Inferior parietal cortex (tissue), 1 donor: ENCODE data around the gene BTBD7.

ENCODE experiments used
- DNase-seq: peaks from one replicate; pipeline ENCODE4 v3.0.0-alpha.2; 2016; ENCODE audit errors: extremely low spot score

Gene BTBD7

DNA sequence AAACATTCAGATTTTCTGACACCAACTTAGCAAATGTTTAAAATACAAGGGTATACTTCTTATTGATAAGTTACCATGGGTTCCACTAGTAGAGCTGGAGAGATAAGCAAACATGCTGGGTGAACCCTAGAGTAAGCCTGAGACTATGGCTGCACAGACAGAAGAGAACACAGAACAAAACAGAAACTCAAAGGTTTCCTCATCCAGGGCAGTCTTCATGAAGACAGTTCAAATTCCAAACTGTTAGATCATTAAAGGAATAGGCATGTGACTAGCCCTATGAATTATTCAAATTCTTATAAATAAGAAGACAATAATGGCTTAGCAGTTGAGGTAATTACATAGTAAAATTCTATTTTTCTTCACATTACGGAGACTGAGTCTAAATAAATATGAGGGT, 28.1 kb downstream of the BTBD7 start:
- no peak for DNase-seq

DNA sequence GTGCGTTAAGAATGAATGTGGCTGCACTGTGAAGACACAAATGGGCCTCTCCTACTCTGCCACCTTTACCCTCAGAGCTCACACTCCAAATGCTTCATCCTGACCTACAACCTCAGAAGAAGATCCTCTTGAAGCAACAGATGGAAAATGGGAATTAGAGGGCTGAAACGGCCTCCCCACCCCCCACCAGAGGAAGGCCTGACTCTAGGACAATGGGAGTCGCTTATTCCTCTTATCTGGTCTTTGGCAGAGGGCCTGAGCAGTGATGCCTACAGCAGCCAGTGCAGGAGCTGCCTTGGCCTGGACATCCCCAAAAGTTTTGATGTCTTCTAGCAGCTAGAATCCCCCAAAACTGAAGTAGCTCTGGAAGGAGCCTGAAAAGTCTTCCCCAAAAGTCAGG, 29.2 kb downstream of the BTBD7 start:
- no peak for DNase-seq

DNA sequence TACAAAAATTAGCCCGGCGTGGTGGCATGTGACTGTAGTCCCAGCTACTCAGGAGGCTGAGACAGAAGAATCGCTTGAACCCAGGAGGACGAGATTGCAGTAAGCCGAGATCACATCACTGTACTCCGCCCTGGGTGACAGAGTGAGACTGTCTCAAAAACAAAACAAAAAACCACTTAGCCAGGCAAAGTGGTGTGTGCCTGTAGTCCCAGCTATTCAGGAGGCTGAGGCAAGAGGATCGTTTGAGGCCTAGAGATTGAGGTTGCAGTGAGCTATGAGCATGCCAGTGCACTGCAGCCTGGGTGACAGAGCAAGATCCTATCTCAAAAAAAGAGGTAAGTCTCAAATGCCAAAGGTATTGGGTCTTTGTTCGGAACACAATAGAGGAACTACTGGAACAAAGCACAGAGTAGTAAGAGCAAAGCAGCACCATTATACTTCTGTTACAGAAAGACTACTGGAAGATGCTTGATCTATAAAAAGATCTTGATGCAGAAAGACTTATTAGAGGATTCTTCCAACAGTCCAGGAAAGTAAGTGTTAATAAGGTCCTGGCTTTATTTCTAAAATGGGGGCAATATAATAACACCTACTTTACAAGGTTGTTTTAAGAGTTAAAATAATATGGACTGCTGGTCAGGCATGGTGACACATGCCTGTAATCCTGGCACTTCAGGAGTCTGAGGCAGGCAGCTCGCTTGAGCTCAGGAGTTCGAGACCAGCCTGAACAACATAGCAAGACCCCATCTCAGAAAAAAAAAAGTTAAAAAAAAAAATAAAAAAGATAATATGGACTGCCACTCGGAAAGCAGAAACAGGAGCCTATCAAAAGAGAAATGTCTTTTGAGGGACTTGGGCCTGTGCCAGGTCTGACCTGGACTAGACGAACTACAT, 29.9 kb downstream of the BTBD7 start:
- no peak for DNase-seq

DNA sequence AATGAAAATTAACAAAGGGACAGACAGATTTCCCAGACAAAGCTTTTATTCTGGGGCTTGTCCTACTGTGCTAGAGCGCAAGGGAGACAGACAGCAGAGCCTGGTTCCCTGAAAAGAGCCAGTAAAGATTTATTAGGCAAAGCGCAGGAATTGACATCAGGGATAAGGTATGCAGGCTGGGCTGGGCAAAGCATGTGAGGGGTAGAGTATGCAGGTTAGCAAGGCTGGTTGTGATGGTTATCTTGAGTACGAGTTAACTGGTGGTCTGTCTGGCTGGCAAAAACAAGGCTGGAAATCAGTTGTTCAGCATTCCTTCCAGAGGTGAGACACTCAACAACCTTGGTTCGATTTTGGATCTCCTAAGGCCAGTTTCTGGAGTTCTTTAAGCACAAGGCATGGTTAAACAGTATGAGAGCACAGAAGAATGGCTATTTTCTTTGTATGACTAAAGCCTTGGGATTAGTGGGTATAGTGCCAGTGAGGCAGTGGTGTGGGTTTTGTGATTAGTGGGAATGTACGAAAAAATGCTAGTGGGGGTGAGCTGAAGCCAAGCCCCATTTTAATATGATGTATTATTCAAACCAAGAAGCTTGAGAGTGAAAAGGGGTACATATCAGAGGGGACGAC, 30.9 kb downstream of the BTBD7 start:
- DNase-seq: no peak

DNA sequence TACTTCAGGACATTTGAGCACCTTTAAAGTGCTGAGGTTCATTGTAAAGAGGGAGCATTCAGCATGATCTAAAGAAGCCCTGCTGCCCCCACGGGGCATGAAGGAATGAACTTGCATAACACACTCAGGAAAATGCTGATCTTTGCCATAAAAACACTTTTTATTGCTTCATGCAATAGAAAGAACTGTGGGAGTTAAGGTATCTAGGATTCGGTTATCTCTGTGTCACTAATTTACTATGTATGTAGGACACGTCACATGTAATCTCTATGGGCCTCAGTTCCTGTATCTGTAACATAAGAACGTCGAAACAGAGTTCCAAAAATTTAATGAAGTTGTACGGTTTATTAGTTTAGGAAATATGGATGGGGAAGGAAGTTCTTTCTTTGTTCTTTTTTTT, 33.0 kb downstream of the BTBD7 start:
- DNase-seq: no peak

DNA sequence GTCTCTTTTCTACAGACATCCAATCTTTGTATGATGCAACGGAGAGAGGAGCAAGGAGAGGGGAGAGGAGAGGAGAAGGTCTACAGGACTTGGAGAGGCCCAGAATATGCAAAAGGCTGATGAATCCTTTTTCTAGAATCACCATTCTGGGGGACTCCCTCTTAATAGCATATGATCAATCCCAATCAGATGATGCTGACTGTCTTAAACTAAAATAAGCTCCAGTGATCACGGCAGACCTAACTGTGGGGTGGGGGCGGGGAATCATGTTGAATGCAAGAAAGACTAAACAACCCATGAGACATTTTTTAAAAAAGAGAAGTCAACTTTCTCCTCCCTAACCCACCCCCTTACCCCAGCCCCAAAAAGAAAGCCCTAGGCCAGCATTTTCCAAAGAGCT, 33.4 kb downstream of the BTBD7 start:
- DNase-seq: no peak

DNA sequence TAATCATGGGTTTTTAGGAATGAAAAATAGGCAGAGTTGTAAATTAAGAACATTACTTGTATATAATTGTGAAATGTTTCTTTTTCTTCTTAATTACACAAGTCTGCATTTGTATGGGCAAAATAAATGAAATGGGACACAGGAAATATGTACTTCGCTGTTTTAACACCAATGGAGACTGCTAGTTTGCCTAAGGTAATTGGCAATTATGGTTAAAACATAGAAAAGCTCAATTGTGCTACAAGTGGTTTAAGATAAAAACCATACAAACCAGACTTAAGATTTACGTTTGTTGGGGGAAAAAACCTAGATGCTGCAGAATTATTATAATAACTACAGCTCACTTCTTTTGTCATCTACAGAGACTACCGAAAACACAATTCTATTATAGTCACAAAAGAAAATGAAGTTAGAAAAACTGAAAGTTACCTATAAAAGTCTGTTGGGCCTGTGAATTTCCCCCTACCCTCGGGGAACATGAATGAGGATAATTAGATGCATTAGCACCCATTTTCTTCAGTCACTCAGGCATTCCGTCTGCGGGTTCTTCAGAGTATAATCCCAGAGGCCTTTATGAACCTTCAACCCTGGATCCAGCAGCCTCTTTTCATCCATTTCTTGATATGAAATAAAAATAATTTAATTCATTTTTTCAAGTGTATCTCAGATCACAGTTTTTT, 37.2 kb downstream of the BTBD7 start:
- DNase-seq: no peak

DNA sequence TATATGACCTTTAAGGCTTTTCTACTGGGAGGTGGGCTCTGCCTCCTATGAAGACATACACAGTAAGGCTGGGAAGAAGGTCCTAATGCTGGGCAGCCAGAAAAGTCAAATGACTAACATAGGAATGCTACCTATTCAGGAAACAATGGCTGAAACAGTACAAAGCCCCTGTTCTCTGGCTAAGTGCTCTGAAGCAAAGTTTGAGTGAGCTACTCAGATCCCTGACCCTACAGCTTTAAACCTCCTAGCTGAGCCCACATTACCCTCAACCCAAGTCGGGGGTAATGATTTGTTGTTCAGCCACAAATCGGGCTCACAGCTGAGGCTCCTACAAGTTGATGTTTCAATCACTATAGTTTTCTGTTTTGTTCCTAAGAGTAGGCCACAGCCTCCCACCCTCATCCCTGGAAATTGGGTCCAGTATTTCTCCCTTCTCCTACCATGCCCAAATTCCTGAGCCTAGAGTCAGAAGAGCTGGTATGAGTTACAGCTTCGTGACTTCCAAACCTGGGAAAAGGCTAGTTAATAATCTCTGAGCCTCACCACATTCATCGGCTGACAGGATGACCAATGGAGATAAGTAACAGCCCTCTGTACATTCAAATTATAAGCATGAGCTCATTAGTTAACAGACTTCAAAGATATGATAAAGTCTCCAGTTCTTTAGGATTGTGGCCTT, 46.5 kb downstream of the BTBD7 start:
- no peak for DNase-seq

DNA sequence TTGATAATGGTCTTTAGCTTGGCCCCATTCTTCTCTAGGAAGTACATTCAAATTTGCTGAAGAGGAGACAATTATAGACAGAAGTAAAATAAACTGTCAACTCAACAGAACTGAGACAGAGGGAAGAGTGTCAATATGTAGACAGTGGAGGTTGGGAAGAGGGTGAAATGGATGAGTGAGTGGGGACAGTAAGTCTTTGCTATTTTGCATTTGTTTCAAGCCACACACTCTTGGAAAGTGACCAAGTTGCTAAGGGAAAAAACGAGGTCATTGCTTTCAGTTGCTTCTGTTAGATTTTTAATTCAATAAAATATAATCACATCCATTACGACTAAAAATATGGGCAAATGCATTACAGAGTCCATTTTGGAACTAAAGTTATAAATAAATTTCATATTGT, 47.8 kb downstream of the BTBD7 start:
- no peak for DNase-seq

DNA sequence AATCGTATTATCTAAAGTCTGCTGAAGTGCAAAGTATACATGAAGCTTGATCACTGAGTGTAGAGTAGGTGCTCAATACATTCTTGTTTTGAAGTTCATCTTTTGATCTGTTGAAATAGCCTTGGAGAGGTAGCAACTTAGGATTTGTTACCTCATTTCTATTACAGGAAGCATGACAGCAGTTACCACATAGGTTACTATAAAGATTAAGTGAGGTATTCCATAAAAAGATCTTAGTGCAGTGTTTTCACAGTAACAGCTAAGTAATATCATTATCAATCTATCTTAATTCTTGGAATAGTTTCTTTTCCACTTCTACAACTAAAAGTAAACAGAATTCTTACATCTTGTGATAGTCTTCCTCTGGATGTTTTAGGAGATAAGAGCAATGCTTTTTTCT, 50.9 kb downstream of the BTBD7 start:
- no peak for DNase-seq

DNA sequence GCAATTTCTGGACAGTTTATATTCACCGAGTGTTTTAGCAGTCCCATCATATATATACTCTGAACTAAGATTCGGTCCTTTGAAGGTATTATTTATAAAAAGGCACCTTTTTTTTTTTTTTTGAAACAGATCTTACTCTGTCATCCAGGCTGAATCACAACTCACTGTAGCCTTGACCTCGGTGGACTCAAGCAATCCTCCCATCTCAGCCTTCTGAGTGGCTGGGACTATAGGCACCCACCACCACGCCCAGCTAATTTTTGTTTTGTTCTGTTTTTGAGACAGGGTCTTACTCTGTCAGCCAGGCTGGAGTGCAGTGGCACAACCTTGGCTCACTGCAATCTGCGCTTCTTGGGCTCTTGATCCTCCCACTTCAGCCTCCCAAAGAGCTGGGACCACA, 52.1 kb downstream of the BTBD7 start:
- no peak for DNase-seq

DNA sequence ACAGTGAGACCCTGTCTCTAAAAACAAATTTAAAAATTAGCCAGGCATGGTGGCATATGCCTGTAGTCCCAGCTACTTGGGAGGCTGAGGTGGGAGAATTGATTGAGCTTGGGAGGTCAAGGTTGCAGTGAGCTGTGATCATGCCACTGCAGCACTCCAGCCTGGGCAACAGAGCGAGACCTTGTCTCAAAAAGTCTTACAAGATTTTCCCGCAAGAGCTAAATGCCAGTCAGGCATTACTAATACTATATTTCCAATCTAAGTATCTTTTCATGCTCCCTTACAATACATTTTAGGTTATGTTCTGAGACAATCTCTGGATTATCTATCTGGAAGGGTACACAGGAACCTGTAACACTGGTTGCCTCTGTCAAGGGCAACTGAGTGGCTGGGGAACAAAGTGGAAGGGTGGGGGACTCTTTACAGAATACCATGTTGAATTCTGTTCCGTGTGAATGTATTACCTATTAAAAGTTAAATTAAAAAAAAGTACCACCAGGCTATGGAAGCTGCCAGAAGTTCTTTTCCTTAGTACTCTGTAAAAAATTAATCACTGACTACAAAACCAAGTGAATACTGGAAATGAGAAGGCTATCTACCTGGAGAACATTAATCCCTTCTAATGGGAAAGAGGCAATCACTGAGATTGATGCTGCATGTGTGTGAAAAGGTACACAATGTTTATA, 56.7 kb downstream of the BTBD7 start:
- no peak for DNase-seq

DNA sequence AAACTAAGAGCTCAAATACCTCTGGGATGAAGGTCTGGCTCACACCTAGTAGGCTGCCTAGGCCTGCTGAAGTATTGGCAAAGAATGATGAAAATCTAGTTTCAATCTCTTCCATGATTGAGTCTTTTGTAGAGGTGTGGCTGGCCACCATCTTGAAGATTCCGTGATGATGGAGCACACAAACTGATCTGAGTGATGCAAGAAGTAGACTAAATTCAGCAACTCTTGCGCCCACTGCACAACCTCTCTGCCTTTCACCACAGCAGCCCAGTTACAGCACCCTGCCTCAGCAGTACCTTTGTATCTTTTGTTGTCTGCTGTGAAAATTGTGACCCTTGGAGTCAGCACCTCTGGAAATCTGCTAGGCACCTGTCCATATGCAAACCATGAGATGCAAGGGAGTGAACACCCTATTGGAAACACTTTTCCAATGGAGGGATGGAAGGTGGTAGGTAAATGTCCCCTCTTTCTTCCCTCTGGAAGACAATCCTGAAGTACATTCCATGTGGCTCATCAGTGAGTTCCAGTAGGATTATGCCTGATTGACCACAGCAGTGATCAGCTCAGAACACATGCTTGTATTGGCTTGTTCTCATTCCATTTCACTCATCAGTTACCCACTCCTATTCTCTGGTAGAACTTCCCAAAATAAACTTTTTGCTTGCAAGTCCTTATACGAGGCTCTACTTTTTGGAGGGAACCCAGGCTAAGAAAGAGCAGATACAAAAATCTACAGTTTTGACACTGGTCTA, 58.6 kb downstream of the BTBD7 start:
- DNase-seq: no peak

DNA sequence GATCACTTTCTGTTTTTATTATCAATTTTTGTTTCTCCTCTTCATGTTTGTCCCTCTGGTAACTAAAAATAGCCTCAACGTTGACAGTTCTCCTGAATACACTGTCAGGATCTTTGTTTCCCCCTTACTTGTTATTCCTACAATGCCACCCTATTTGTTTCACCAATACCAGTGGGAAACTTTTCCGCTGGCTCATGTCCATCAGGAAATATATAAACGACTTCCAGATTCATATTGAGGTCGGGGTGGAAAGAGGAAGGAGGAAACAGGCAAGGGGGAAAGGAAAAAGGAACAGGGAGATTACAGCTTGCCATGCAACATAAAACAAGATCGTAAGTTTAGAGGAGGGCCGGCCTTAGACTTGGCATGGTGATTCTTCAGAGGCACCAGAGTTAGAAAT, 61.7 kb downstream of the BTBD7 start:
- DNase-seq: no peak

DNA sequence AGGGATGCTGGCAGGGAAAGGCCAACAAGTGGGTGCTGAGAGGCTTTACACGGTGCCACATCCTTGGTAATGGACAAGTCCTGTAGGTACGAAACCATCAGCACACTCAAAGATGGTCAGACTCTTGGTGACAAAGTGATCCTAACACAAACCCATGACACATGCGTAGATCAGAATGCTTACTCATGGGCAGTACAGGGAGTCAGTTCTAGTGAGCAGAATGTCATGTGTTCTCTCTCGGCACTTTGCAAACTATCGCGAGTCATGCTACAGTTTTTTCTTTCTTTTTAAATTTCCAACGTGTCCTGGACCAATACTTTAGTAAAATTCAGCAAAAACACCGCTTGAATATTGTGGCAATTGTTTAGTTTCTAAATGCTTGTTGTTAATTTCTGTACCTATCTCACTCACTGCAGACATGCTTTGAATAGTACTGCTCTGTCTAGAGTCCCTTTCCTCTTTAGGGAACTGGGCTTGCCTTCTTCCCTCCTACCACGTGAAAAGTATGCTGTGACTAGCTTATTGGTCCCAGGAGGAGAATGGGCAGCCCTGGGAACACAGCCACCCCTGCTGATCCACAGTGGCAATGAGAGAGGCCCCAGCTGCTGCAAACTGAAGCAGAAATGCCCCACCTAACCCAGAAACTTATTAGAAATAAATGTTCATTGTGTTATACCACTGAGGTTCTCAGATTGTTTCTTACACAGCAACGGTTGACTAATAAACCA, 63.3 kb downstream of the BTBD7 start:
- DNase-seq: peak; percentile 60

DNA sequence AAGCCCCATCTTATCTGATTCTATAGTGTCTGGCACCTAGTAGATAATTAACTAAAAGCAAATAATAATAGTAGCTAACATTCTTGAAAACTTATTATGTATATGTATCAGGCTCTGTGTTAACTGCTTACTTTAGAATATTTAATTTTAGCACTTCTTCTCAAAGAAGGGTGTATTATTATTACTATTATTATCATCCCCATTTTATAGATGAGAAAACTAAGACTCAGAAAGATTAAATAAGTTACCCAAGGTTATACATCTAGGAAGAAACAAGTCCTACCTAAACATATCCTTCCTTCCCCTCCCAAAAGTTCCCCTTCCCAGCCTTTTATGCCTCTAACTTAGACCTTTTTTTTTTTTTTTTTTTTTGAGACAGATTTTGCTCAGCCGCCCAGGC, 64.4 kb downstream of the BTBD7 start:
- DNase-seq: no peak

DNA sequence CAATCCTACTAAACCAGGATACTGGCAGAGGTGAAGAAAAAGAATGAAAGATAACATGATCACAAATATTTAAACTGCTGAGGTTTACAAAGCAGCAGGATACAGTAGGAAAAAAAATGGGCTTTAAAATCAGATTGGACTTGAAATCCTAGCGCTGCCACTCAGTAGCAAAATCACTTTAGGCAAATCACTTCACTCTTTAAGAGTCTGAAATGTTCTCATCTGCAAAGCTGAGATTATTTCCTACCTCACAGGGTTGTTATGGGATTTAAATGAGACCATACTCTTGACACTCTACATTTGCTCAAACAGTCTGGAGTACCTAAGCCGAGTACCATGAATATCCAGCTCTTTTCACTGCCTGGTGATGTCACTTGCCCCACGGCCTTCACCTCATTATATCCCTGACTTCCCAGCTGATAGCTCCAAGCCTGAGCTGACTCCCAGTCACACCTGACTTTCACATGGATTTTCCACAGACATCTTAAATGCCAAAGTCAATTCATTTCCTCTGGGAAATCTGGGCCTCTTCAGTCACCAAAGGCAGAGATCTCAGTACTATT, 65.6 kb downstream of the BTBD7 start:
- DNase-seq: no peak

DNA sequence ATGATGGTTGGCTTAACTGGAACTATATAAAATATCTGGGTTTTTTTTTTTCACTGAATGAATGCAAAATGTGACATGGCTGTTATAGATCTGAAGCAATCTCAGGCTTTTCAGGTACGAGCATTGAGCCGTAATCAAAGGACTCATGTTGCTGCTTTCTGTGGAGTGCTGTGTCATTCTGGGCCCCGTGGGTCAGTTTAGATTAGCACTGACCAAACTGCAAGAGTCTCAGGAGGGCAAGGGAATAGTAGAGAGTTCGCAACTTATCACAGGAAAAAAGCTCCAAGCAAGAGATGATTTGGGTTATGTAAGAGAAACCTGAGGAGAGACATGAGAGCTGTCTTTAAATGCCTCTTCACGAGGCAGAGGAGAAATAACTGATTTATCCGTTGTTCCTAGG, 66.7 kb downstream of the BTBD7 start:
- no peak for DNase-seq

DNA sequence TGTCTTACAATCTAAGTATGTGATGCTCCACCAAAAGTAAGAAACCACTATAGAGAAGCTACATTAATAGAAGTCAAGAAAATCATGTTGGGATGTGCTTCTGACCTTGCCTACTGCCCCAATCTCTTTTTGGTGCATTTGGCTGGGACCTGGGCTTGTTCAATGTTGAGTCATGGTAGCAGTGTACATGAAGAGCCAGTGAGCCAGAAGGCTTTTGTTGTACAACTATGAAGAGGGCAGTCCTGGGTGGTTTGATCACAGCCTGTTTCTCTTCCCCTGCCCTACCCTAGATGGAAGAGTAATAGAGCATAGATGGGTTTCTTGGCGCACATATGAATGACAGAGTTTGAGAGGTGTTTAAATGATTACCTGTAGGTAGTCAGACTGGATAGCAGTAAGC, 69.4 kb downstream of the BTBD7 start:
- DNase-seq: no peak

DNA sequence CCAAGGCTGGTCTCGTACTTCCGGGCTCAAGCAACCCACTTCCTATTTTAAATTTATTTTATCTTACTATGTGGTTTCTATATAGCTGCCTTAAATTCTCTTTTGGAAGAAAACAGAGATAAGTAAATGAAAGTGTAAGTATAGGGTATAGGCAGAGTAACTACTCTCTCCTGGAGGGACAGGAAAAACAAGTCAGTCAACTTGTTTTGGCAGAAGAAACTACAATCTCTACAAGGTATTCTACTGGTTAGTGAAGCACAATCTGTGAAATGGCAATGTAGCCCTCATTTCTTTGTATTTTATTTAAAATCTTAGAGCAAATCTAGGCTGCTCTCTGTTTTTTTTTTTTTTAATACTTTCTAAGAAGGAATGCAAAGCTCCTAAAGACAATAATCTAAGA, 70.4 kb downstream of the BTBD7 start:
- no peak for DNase-seq
